Measurements from ENCODE around the gene RBSN. TPM values are rescaled to one million over a fixed set of nuclear protein-coding genes. Genes with fewer than 3 reads are reported as not detected.
A peak's percentile ranks its signal among the peaks of the same experiment; 100 is the strongest.

The RBSN gene
- total RNA-seq, 4 donors from 2014 or later: 26.8 to 42.6 (median 28.6) TPM

DNA sequence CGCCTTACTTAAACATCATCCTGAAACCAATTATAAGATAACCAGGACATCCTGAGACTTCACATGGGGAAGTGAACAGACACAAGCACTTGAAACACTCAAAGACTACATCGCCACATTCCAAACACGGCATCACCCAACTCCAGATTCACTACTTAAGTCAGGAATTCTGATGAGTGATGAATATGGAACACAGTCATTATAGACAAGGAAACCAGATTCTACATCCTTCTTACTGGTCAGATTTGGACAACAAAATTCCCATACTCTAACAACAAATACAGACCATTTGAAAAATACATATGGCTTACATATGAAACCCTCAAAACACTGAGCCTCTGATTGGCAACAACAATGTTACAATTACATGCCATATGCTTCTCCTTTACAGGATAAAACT, 13.1 kb upstream of the RBSN start:
- TF ChIP-seq POLR2A (IDR thresholded peaks at IDR 0.05): no peak
- TF ChIP-seq, protein P1, sequence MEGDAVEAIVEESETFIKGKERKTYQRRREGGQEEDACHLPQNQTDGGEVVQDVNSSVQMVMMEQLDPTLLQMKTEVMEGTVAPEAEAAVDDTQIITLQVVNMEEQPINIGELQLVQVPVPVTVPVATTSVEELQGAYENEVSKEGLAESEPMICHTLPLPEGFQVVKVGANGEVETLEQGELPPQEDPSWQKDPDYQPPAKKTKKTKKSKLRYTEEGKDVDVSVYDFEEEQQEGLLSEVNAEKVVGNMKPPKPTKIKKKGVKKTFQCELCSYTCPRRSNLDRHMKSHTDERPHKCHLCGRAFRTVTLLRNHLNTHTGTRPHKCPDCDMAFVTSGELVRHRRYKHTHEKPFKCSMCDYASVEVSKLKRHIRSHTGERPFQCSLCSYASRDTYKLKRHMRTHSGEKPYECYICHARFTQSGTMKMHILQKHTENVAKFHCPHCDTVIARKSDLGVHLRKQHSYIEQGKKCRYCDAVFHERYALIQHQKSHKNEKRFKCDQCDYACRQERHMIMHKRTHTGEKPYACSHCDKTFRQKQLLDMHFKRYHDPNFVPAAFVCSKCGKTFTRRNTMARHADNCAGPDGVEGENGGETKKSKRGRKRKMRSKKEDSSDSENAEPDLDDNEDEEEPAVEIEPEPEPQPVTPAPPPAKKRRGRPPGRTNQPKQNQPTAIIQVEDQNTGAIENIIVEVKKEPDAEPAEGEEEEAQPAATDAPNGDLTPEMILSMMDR (IDR thresholded peaks at IDR 0.05 in 4 of 5, conservative IDR thresholded peaks at IDR 0.05 in 1 of 5): no peak
- no peaks in the 10 kb centered on the region for H3K9me3 ChIP-seq
- no peak overlapping the region for H3K27ac ChIP-seq
- no peak overlapping the region for H3K4me3 ChIP-seq
- intact Hi-C loops (cut with DNase I; ENCODE audit: low total_unique reads) (loop anchor here (5.0 to 10.0 kb wide), 2 partner anchors 295 to 443 kb away; no protein-coding TSS in a partner anchor), in situ Hi-C loops (cut with MboI; ENCODE audit: low sequenced_read_pairs in 4 of 4) (loop anchor here in 2 of 4 donors (5.0 to 25.0 kb wide), 3 partner anchors 90 to 300 kb away; no protein-coding TSS in a partner anchor)
- no peaks in the 10 kb centered on the region for H3K36me3 ChIP-seq
- ATAC-seq: no peak
- H3K4me1 ChIP-seq: peaks cover 8% of the 10 kb centered on the region in 2 donors
- no peaks in the 10 kb centered on the region for H3K27me3 ChIP-seq
- DNase-seq: no peak

DNA sequence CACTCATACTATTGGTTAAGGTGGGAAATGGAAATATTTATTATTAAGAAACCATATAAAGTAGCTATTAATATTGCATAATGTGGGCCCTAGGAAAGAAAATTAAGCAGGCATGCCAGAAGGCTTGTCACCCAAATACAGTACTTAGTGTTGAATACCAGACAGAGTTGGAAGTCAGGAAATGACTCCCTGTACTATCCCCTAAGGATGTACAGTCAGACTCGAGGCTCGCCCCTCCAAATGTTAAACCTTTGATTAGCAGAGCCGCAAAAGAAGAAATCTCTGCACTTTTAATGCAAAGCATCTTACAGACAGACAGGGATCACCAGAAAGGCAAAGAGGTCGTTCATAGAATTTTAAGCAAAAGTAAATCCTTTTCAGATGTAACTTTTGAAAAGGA, 11.3 kb upstream of the RBSN start:
- TF ChIP-seq, protein P1 (IDR thresholded peaks at IDR 0.05 in 4 of 5, conservative IDR thresholded peaks at IDR 0.05 in 1 of 5): no peak
- no peaks in the 10 kb centered on the region for H3K36me3 ChIP-seq
- H3K27me3 ChIP-seq: no peaks in the 10 kb centered on the region
- no peaks in the 10 kb centered on the region for H3K9me3 ChIP-seq
- H3K4me3 ChIP-seq: no peak overlapping the region
- DNase-seq: no peak
- no peak overlapping the region for H3K27ac ChIP-seq
- ATAC-seq: no peak
- in situ Hi-C loops (cut with MboI; ENCODE audit: low sequenced_read_pairs in 4 of 4) (loop anchor here in 2 of 4 donors (5.0 to 25.0 kb wide), 3 partner anchors 92 to 302 kb away; no protein-coding TSS in a partner anchor), intact Hi-C loops (cut with DNase I; ENCODE audit: low total_unique reads) (loop anchor here (5.0 to 10.0 kb wide), 2 partner anchors 297 to 445 kb away; no protein-coding TSS in a partner anchor)
- H3K4me1 ChIP-seq: peaks cover 7 to 8% of the 10 kb centered on the region in 2 donors

DNA sequence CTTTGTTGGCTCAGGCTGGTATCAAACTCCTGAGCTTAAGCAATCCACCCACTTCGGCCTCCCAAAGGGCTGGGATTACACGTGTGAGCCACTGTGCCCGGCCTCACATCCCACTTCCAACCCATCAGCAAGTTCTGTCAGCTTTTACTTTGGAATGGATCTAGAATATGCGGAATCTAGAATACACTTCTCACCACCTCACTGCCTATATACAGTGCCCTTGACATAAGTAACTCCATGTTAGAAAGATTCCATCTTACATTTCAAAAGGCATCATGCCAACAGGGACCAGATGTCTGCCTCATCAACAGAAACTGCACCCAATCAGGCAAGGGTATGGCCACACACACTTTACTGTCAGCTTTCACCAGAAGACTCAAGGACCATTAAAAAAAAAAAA, 9.9 kb upstream of the RBSN start:
- Histone ChIP-seq H3K36me3 (no peaks in the 10 kb centered on the region), H3K4me3 (no peak overlapping the region), H3K9me3 (no peaks in the 10 kb centered on the region), H3K4me1 (peaks cover 0 to 4% of the 10 kb centered on the region in 2 donors), H3K27ac (no peak overlapping the region), H3K27me3 (no peaks in the 10 kb centered on the region)
- no peak for ATAC-seq
- no peak for DNase-seq
- intact Hi-C loops (cut with DNase I; ENCODE audit: low total_unique reads): no loop called here
- in situ Hi-C loops (cut with MboI; ENCODE audit: low sequenced_read_pairs in 4 of 4): loop anchor here in 2 of 4 donors (5.0 to 25.0 kb wide), 2 partner anchors 93 to 303 kb away; no protein-coding TSS in a partner anchor
- TF ChIP-seq, protein P1 (IDR thresholded peaks at IDR 0.05 in 4 of 5, conservative IDR thresholded peaks at IDR 0.05 in 1 of 5): no peak
- no peak for TF ChIP-seq POLR2A (IDR thresholded peaks at IDR 0.05)

DNA sequence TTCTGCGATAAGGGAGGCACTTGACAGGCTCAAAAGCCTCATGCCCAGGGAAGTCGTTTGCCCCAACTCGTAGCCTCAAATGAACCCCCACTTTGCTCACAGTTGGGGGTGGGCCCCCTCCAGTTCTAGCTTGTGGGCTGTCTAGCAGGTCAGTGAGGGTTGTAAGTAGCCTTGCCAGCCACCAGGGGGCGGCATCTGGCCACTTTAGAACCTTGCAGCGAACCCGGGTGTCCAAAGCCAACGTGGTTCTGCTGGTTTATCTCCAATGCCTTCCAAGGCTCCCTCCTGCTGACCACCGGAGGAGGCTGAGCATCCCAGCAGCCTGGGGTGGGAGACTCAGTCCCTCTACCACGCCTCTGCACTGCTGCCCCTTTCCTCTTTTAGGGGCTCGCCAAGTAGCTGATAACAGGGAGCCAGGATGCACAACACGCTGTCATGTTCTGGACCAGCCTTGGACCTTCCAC, 9.2 kb upstream of the RBSN start:
- Histone ChIP-seq H3K27ac (no peak overlapping the region), H3K36me3 (no peaks in the 10 kb centered on the region), H3K9me3 (no peaks in the 10 kb centered on the region), H3K4me1 (peaks cover 6 to 10% of the 10 kb centered on the region in 2 donors), H3K4me3 (no peak overlapping the region), H3K27me3 (no peaks in the 10 kb centered on the region)
- no peak for TF ChIP-seq POLR2A (IDR thresholded peaks at IDR 0.05)
- TF ChIP-seq, protein P1 (IDR thresholded peaks at IDR 0.05 in 4 of 5, conservative IDR thresholded peaks at IDR 0.05 in 1 of 5): peak; percentile 63 to 93 (median 84)
- ATAC-seq (peak; percentile 69 to 80), DNase-seq (peak; percentile 44 to 49)
- in situ Hi-C loops (cut with MboI; ENCODE audit: low sequenced_read_pairs in 4 of 4): loop anchor here in 2 of 4 donors (5.0 to 25.0 kb wide), 2 partner anchors 94 to 304 kb away; no protein-coding TSS in a partner anchor
- intact Hi-C loops (cut with DNase I; ENCODE audit: low total_unique reads): no loop called here
